Measurements from ENCODE around the gene PGA4.
"Not testable (repeated sequence)": the region's sequence is repeated elsewhere in the genome, so short reads cannot be mapped to it uniquely, and the experiment has no call there.

The PGA4 gene

DNA sequence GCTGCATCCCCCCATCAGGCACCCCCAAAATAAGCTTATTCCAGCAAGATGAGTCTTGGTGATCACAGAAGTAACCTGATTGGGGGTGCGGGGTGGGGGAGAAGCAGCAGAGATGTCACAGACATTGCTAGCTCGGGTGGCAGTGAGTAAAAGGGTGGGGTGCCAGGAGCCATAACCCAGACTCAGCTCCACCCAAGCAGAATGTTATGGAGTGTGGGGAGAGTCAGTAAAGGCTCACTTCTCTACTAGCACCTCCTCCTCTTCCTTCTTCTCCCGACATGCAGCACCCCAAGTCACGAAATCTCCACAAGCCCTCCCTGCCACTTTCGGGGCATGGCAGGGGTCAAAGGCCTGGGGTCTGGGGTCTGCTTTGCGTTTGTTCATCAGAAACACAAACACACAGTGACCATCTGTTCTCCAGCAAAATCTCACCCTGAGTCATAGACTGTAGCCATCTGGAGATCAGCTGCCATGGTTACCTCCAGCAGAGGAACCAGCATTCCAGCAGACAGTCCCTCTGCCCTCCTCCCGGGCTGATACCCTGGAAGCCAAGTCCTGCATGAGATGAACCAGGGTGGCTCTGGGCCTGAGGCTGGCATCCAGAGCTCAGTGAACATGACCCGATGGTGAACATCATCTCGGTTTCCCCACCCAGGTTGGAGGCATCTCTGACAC lies 14.4 kb upstream of the PGA4 start:
- DNase-seq: not testable (repeated sequence)

DNA sequence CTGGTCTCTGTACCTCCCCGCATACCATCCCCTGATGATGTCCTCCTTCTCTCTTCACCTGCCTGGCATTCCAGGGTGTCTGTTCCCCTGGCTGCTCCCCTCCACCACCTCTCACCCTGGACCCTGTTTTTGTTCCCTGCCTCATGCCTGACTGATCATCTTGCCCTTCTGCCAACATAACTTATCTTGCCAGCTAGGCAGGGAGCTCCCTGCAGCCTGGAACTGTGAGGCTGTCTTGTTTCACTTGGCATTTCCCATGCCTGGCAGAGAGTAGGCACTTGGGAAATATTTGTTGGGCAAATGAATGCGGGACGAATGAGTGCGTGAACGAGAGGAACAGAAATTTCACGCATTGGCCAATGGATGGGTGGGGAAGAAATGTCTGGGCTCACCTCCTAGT lies 11.5 kb upstream of the PGA4 start:
- not testable (repeated sequence) for DNase-seq

DNA sequence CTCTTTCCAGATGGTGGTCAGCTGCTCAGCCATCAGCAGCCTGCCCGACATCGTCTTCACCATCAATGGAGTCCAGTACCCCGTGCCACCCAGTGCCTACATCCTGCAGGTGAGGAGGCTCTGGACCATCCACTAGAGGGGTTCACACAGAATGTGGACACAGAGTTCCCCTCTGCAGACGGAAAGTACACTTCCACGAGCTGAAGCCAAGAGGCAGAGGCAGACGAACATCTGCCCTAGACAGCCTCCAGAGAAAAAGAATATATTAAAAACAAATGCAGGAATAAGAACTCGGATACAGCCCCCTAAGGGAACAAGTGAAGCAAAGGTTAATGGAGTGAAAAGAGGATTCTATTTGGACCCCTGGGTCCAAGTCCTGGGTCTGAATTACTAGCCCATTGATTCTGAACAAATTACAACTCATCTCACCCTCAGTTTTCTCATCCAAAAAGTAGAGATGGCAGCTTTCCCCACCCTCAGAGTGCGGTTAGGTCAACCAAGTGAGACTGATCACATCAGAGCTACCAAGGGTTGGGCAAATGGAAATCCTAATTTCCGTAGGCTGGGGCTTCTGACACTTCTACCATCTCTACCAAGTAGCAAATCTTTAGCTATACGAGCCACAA lies 10.7 kb upstream of the PGA4 start:
- DNase-seq: not testable (repeated sequence)

DNA sequence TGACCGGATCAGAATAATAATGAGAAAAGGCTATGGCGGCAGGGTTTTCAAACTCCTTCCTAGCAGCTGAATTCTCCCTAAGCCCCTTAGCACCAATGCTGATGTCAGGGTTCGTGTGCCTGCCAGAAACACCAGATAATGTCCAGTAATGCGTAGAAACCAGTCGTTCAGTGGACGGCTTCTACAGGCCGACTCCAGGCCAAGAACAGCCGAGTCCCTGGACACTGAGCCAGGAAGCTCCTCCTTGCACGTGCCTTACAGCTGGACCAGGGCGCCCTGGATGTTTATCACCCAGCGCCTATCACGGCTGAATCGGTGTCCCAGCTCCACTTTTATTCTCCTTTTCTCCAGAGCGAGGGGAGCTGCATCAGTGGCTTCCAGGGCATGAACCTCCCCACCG lies 9.9 kb upstream of the PGA4 start:
- not testable (repeated sequence) for DNase-seq

DNA sequence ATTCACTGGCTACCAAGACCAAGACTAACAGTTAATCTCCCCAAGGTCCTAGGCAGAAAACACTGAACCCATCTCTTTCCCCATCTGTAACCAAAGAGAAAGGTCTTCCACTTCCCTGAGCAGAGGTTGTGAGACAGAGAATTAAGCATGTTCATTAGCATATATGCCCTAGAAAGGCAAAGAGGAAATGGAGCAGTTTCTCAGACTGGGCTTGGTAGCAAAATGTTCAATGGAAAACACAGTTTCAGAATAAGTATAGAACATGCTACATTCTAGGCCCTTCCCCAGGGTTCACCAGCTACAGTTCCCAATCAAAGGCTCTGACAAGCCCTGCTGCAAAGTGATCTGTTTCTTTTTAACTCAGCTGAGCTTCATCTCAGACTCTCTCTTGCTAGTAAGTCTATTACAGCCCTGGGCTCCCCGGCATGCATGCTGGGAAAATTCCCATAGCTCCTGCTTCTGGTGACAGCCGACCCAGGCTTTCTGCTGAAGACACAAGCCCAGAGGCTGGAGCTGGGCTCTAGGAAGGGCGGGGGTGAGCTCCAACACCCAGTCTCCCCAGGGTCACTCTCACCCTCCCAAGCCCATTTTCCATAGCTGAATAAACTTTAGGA lies 8.3 kb upstream of the PGA4 start:
- DNase-seq: not testable (repeated sequence)

DNA sequence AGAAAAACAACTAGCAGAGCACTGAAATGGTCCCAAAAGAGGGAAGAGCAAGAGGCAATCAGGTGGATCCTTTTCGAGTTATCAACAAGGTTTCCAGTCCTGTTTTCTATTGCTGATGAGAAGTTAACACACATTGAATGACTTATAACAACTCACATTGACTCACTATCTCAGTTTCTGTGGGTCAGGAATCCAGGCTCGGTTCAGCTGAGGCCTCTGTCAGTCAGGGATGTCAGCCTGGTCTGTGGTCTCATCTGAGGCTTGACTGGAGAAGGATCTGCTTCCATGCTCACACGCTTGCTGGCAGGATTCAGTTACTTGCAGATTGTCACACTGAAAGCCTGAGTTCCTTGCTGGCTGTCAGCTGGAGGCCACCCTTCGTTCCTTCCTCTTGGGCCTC lies 3.8 kb upstream of the PGA4 start:
- DNase-seq: not testable (repeated sequence)

DNA sequence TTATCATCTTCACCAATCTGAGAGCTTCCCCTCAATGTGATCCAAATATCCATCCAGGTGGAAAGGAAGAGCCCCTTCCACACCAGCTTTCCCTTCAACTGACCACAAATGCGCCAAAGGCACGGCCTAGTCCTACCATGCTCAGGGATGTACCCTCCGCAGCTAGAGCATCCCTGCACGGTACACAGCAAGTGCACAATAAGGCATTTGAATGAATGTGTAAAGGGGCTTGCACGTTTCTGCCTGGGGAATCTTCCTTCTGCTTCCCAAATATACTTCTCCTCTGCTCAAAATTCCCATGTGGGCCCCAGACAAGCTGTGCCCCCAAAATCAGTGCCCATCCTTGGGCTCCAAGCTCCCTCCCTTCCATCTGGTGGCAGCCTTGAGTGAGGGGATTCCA lies 3.1 kb upstream of the PGA4 start:
- not testable (repeated sequence) for DNase-seq

DNA sequence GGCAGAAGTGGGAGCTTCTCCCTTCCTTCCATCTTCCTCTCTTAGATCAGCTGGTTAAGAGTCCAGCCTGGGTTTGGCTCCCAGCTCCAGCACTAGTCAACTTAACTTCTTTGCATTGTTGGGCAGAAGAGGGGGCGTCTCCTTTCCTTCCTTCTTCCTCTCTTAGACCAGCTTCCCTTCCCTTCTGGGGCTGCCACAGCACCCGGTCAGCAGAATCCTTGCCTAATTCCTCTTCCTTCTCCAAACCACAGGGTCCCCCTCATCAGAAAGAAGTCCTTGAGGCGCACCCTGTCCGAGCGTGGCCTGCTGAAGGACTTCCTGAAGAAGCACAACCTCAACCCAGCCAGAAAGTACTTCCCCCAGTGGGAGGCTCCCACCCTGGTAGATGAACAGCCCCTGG lies 545 bp downstream of the PGA4 start:
- not testable (repeated sequence) for DNase-seq

DNA sequence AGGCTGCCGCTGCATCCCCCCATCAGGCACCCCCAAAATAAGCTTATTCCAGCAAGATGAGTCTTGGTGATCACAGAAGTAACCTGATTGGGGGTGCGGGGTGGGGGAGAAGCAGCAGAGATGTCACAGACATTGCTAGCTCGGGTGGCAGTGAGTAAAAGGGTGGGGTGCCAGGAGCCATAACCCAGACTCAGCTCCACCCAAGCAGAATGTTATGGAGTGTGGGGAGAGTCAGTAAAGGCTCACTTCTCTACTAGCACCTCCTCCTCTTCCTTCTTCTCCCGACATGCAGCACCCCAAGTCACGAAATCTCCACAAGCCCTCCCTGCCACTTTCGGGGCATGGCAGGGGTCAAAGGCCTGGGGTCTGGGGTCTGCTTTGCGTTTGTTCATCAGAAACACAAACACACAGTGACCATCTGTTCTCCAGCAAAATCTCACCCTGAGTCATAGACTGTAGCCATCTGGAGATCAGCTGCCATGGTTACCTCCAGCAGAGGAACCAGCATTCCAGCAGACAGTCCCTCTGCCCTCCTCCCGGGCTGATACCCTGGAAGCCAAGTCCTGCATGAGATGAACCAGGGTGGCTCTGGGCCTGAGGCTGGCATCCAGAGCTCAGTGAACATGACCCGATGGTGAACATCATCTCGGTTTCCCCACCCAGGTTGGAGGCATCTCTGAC lies 4.5 kb downstream of the PGA4 start:
- DNase-seq: not testable (repeated sequence)

DNA sequence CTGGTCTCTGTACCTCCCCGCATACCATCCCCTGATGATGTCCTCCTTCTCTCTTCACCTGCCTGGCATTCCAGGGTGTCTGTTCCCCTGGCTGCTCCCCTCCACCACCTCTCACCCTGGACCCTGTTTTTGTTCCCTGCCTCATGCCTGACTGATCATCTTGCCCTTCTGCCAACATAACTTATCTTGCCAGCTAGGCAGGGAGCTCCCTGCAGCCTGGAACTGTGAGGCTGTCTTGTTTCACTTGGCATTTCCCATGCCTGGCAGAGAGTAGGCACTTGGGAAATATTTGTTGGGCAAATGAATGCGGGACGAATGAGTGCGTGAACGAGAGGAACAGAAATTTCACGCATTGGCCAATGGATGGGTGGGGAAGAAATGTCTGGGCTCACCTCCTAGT lies 7.3 kb downstream of the PGA4 start:
- not testable (repeated sequence) for DNase-seq

DNA sequence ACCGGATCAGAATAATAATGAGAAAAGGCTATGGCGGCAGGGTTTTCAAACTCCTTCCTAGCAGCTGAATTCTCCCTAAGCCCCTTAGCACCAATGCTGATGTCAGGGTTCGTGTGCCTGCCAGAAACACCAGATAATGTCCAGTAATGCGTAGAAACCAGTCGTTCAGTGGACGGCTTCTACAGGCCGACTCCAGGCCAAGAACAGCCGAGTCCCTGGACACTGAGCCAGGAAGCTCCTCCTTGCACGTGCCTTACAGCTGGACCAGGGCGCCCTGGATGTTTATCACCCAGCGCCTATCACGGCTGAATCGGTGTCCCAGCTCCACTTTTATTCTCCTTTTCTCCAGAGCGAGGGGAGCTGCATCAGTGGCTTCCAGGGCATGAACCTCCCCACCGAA lies 8.9 kb downstream of the PGA4 start:
- not testable (repeated sequence) for DNase-seq

DNA sequence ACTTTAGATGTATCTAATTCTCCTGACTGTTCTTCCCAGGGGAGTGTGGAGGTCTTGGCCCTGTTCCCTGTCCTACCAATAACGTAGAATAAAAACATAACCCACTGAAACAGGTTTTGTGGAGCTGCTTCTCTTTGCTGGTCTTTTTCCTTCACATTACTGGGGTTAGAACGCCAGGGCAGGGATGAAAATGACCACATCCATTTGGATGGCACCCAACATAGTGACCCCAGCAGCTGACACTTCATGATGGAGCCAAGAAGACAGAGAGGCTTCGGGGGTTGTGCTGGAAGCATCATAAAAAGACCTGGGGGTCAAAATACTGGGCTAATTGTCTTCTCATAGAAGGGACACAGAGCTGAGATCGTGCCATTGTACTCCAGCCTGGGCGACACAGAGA lies 9.4 kb downstream of the PGA4 start:
- DNase-seq: not testable (repeated sequence)

DNA sequence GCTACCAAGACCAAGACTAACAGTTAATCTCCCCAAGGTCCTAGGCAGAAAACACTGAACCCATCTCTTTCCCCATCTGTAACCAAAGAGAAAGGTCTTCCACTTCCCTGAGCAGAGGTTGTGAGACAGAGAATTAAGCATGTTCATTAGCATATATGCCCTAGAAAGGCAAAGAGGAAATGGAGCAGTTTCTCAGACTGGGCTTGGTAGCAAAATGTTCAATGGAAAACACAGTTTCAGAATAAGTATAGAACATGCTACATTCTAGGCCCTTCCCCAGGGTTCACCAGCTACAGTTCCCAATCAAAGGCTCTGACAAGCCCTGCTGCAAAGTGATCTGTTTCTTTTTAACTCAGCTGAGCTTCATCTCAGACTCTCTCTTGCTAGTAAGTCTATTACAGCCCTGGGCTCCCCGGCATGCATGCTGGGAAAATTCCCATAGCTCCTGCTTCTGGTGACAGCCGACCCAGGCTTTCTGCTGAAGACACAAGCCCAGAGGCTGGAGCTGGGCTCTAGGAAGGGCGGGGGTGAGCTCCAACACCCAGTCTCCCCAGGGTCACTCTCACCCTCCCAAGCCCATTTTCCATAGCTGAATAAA lies 10.5 kb downstream of the PGA4 start:
- DNase-seq: not testable (repeated sequence)

DNA sequence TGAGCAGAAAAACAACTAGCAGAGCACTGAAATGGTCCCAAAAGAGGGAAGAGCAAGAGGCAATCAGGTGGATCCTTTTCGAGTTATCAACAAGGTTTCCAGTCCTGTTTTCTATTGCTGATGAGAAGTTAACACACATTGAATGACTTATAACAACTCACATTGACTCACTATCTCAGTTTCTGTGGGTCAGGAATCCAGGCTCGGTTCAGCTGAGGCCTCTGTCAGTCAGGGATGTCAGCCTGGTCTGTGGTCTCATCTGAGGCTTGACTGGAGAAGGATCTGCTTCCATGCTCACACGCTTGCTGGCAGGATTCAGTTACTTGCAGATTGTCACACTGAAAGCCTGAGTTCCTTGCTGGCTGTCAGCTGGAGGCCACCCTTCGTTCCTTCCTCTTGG lies 15.0 kb downstream of the PGA4 start:
- not testable (repeated sequence) for DNase-seq

DNA sequence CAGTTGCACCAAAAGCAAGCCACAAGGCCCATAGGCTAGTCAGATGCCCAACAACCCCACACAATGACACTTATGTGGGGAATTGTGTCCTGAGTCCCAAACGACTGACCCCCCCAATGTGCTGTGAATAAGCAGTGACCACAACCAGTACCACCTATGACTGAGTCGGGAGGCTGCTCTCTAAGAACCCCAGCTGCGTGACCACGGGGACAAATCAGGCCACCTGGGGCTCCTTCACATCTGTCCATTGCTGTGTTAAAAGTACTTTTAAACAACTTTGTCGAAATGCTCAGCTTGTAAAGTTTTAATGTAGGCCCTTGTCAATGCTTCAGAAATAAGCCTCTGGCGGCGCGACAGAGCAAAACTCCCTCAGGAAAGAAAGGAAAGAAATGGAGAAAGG lies 18.1 kb downstream of the PGA4 start:
- not testable (repeated sequence) for DNase-seq

DNA sequence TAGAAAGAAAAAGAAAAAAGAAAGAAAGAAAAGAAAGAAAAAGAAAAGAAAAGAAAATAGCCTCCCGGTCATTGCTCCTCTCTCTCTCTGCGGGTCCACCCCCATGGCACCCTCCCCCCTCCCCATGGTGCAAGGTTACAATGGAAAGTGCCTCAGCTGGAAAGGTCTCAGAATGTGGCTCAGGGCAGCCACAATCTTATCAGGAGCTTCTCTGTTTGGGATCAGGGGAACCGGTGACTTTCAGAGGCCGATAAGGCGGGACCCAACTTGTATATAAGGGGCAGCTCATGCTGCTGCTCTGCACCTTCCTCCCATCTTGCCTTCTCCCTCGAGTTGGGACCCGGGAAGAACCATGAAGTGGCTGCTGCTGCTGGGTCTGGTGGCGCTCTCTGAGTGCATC lies 18.7 kb downstream of the PGA4 start, which contains the start of gene PGA5:
TSS of gene PGA5 (plus strand) at position 301 of the 400 bp plus-strand sequence. CDS start at position 353, 52 bp downstream.
- not testable (repeated sequence) for DNase-seq

DNA sequence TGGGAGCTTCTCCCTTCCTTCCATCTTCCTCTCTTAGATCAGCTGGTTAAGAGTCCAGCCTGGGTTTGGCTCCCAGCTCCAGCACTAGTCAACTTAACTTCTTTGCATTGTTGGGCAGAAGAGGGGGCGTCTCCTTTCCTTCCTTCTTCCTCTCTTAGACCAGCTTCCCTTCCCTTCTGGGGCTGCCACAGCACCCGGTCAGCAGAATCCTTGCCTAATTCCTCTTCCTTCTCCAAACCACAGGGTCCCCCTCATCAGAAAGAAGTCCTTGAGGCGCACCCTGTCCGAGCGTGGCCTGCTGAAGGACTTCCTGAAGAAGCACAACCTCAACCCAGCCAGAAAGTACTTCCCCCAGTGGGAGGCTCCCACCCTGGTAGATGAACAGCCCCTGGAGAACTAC lies 19.4 kb downstream of the PGA4 start:
- not testable (repeated sequence) for DNase-seq

DNA sequence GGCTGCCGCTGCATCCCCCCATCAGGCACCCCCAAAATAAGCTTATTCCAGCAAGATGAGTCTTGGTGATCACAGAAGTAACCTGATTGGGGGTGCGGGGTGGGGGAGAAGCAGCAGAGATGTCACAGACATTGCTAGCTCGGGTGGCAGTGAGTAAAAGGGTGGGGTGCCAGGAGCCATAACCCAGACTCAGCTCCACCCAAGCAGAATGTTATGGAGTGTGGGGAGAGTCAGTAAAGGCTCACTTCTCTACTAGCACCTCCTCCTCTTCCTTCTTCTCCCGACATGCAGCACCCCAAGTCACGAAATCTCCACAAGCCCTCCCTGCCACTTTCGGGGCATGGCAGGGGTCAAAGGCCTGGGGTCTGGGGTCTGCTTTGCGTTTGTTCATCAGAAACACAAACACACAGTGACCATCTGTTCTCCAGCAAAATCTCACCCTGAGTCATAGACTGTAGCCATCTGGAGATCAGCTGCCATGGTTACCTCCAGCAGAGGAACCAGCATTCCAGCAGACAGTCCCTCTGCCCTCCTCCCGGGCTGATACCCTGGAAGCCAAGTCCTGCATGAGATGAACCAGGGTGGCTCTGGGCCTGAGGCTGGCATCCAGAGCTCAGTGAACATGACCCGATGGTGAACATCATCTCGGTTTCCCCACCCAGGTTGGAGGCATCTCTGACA lies 23.3 kb downstream of the PGA4 start:
- DNase-seq: not testable (repeated sequence)

DNA sequence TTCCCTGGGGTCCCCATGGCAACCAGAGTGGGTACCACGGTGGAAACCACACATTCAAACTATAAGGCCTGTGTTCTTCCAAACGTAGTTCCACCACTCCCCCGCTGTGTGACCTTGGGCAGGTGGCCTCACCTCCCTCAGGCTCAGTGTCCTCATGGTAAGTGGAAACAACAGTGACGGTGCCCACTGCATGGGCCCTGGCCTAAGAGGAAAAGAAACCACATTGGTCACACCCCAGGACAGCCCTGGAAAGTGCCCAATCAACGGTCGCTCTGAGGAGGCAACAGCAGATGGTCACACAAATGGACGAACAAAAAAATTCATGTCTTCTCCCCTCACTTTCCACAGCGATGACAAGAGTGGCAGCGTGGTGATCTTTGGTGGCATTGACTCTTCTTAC lies 25.9 kb downstream of the PGA4 start:
- DNase-seq: not testable (repeated sequence)

DNA sequence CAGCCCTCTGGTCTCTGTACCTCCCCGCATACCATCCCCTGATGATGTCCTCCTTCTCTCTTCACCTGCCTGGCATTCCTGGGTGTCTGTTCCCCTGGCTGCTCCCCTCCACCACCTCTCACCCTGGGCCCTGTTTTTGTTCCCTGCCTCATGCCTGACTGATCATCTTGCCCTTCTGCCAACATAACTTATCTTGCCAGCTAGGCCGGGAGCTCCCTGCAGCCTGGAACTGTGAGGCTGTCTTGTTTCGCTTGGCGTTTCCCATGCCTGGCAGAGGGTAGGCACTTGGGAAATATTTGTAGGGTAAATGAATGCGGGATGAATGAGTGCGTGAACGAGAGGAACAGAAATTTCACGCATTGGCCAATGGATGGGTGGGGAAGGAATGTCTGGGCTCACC lies 27.1 kb downstream of the PGA4 start:
- DNase-seq: not testable (repeated sequence)

DNA sequence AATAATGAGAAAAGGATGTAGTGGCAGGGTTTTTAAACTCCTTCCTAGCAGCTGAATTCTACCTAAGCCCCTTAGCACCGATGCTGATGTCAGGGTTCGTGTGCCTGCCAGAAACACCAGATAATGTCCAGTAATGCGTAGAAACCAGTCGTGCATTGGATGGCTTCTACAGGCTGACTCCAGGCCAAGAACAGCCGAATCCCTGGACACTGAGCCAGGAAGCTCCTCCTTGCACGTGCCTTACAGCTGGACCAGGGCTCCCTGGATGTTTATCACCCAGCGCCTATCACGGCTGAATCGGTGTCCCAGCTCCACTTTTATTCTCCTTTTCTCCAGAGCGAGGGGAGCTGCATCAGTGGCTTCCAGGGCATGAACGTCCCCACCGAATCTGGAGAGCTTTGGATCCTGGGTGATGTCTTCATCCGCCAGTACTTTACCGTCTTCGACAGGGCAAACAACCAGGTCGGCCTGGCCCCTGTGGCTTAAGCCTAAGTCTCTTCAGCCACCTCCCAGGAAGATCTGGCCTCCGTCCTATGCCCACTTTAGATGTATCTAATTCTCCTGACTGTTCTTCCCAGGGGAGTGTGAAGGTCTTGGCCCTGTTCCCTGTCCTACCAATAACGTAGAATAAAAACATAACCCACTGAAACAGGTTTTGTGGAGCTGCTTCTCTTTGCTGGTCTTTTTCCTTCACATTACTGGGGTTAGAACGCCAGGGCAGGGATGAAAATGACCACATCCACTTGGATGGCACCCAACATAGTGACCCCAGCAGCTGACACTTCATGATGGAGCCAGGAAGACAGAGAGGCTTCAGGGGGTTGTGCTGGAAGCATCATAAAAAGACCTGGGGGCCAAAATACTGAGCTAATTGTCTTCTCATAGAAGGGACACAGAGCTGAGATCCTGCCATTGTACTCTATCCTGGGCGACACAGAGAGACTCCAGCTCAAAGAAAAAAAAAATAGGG lies 28.9 kb downstream of the PGA4 start:
- DNase-seq: not testable (repeated sequence)
